Cardiac atrium fibroblast (primary cell): Measurements from ENCODE around the gene NR1H4. TPM values are rescaled to one million over a fixed set of nuclear protein-coding genes. Genes with fewer than 3 reads are reported as not detected.

Source experiments
- total RNA-seq: library from RNA; depleted of rRNA; stranded (reverse); fragments of >200 nt; gene quantifications from 2 replicates; pipeline ENCODE4 v1.2.3, GENCODE V29; 2015

Gene NR1H4
- not detected in 2 replicates for total RNA-seq

GRCh38 chr12:100473716-100474150 is at the start of gene NR1H4:
NR1H4 (plus strand) TSS chr12:100473866; CDS start chr12:100493324, 19,458 bp downstream.

GRCh38 chr12:100573292-100574186 is 99.9 kb downstream of the NR1H4 start, which contains the start of gene GAS2L3:
GAS2L3 (plus strand) TSS chr12:100573684; CDS start chr12:100594905, 21,221 bp downstream.

Other genes starting within 250 kb of the NR1H4 start
- not detected in 2 replicates for gene DEPDC4, start 206.8 kb upstream of the NR1H4 start, total RNA-seq
- 20.3 and 36.3 TPM in 2 replicates for gene SCYL2, start 206.7 kb upstream of the NR1H4 start, total RNA-seq
- gene SLC17A8, start 116.8 kb upstream of the NR1H4 start, total RNA-seq, result not detected in 2 replicates
- gene GAS2L3, start 99.8 kb downstream of the NR1H4 start, total RNA-seq, result 4.2 and 5.2 TPM in 2 replicates